Left lung (tissue), 10 donors: Measurements from ENCODE around the gene TMEM260. TPM values are rescaled to one million over a fixed set of nuclear protein-coding genes. Genes with fewer than 3 reads are reported as not detected.

Experiments used
- ATAC-seq: fragments of 200-7000 bp; cut with Tn5 transposase; one replicate; pipeline ENCODE4 v1.9.1; 2020; ENCODE audit warnings: moderate library complexity
- DNase-seq, 4 donors: peaks; one replicate each; pipeline ENCODE4 v3.0.0-alpha.2; 2013 to 2020
- H3K27ac ChIP-seq, 2 donors: fragments of 200-600 bp; sonication (generic) in 1 of 2; one replicate each; pipeline versions ENCODE4 v1.5.0 to v1.8.0; 2020 to 2021
- H3K27me3 ChIP-seq, 2 donors: fragments of 200-600 bp; sonication (generic) in 1 of 2; one replicate each; pipeline versions ENCODE4 v1.5.0 to v1.8.0; 2020 to 2021
- H3K36me3 ChIP-seq, 2 donors: fragments of 200-600 bp; sonication (generic) in 1 of 2; one replicate each; pipeline versions ENCODE4 v1.5.0 to v1.8.0; 2020 to 2021
- H3K4me1 ChIP-seq, 2 donors: fragments of 200-600 bp; one replicate each; pipeline ENCODE4 v1.8.0; 2021
- H3K4me3 ChIP-seq, 2 donors: fragments of 200-600 bp; sonication (generic) in 1 of 2; one replicate each; pipeline versions ENCODE4 v1.5.0 to v1.8.0; 2020 to 2021; ENCODE audit warnings: mild to moderate bottlenecking in 1 of 2
- H3K9me3 ChIP-seq, 2 donors: fragments of 200-600 bp; sonication (generic) in 1 of 2; one replicate each; pipeline versions ENCODE4 v1.5.0 to v1.8.0; 2020 to 2021
- intact Hi-C, 2 donors: fragments of 100-400 bp; cut with DNase I; formaldehyde crosslinking; loops; one replicate each; pipeline versions ENCODE4 v1.11.2 to v1.14.2; 2022
- polyA plus RNA-seq, 6 donors: library from polyadenylated mRNA; unstranded; fragments of 120-200 nt; gene quantifications; one replicate each; pipeline ENCODE4 v1.2.1, GENCODE V29; 2013; ENCODE audit not compliant: insufficient read length in 6 of 6
- total RNA-seq, 2 donors: library from RNA; stranded (reverse); fragmentation: NEBNext Ultra II Directional; extraction: Animal tissue kit (Norgen Biotek cat#: 25700); gene quantifications; one replicate each; pipeline ENCODE4 v1.2.1, GENCODE V29; 2021
- TF ChIP-seq, protein P1 (sequence below), 2 donors: fragments of 200-600 bp; sonication (generic) in 1 of 2; IDR thresholded peaks; one replicate each; pipeline versions ENCODE4 v1.5.0 to v1.8.0; 2021; ENCODE audit warnings: antibody characterized with exemption in 2 of 2
- donor health status: DM: no; HTN: yes; CAD: no.
- donor health status: DM: no; HTN: no; CAD: no.

Gene TMEM260
- total and polyA plus RNA-seq, 8 donors, result 24.2 to 34.9 (median 28.7) TPM

GRCh38 chr14:56543436-56543835, 36.2 kb upstream of the TMEM260 start:
- no peak overlapping the region for H3K27ac ChIP-seq
- no peaks in the 10 kb centered on the region for H3K9me3 ChIP-seq
- ATAC-seq (no peak), DNase-seq (no peak)
- TF ChIP-seq, protein P1, sequence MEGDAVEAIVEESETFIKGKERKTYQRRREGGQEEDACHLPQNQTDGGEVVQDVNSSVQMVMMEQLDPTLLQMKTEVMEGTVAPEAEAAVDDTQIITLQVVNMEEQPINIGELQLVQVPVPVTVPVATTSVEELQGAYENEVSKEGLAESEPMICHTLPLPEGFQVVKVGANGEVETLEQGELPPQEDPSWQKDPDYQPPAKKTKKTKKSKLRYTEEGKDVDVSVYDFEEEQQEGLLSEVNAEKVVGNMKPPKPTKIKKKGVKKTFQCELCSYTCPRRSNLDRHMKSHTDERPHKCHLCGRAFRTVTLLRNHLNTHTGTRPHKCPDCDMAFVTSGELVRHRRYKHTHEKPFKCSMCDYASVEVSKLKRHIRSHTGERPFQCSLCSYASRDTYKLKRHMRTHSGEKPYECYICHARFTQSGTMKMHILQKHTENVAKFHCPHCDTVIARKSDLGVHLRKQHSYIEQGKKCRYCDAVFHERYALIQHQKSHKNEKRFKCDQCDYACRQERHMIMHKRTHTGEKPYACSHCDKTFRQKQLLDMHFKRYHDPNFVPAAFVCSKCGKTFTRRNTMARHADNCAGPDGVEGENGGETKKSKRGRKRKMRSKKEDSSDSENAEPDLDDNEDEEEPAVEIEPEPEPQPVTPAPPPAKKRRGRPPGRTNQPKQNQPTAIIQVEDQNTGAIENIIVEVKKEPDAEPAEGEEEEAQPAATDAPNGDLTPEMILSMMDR (IDR thresholded peaks at IDR 0.05), result no peak
- H3K27me3 ChIP-seq, result no peaks in the 10 kb centered on the region
- H3K4me3 ChIP-seq, result no peak overlapping the region
- intact Hi-C loops, result no loop called here
- H3K36me3 ChIP-seq, result no peaks in the 10 kb centered on the region
- no peaks in the 10 kb centered on the region for H3K4me1 ChIP-seq

- TF ChIP-seq, protein P1 (IDR thresholded peaks at IDR 0.05), result no peak
- Histone ChIP-seq H3K9me3 (no peaks in the 10 kb centered on the region), H3K4me1 (no peaks in the 10 kb centered on the region), H3K27me3 (peaks cover 0 to 4% of the 10 kb centered on the region in 2 donors), H3K36me3 (no peaks in the 10 kb centered on the region), H3K27ac (no peak overlapping the region), H3K4me3 (no peak overlapping the region)
- no peak for DNase-seq
- ATAC-seq, result no peak
- intact Hi-C loops, result no loop called here
These were observed 29.9 kb upstream of the TMEM260 start for GRCh38 chr14:56549721-56550120.

DNA sequence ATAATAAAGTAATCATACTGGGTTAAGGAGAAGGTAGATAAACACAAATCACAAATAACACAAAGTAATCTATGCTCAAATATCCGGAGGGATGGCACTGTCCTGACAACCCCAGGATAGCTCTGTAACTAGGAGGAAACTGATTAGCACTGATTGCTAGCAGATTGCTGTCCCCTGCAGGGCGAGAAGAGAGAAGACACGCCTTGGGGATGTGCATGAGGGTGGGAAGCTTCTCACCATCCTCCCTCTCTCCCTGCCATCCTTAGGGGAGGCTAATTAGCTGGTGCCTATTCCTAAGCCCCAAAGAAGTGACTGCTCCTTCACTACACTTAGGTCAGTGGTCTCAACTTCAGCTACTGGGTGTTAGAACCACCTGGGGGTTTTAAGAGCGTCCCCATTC, 27.0 kb upstream of the TMEM260 start:
- no peak for ATAC-seq
- intact Hi-C loops, result no loop called here
- H3K36me3 ChIP-seq, result no peaks in the 10 kb centered on the region

GRCh38 chr14:56554301-56554700, 25.3 kb upstream of the TMEM260 start:
- no peaks in the 10 kb centered on the region for H3K4me1 ChIP-seq
- no peak overlapping the region for H3K27ac ChIP-seq
- H3K36me3 ChIP-seq, result no peaks in the 10 kb centered on the region
- no peak for ATAC-seq
- peaks cover 0 to 22% of the 10 kb centered on the region in 2 donors for H3K27me3 ChIP-seq
- no peaks in the 10 kb centered on the region for H3K9me3 ChIP-seq
- H3K4me3 ChIP-seq, result no peak overlapping the region
- TF ChIP-seq, protein P1 (IDR thresholded peaks at IDR 0.05), result no peak
- intact Hi-C loops, result no loop called here
- DNase-seq, result no peak

More for the DNA sequence above, 27.0 kb upstream of the TMEM260 start:
- H3K4me3 ChIP-seq, result no peak overlapping the region
- no peaks in the 10 kb centered on the region for H3K9me3 ChIP-seq
- TF ChIP-seq, protein P1 (IDR thresholded peaks at IDR 0.05), result no peak
- peaks cover 0 to 19% of the 10 kb centered on the region in 2 donors for H3K27me3 ChIP-seq
- no peaks in the 10 kb centered on the region for H3K4me1 ChIP-seq
- no peak overlapping the region for H3K27ac ChIP-seq
- no peak for DNase-seq

- H3K27me3 ChIP-seq, result peaks cover 0 to 22% of the 10 kb centered on the region in 2 donors
- intact Hi-C loops, result no loop called here
- H3K36me3 ChIP-seq, result no peaks in the 10 kb centered on the region
- H3K4me1 ChIP-seq, result no peaks in the 10 kb centered on the region
- no peak overlapping the region for H3K4me3 ChIP-seq
- DNase-seq (peak in 1 of 4 donors; percentile 39), ATAC-seq (peak; percentile 97)
- no peak overlapping the region for H3K27ac ChIP-seq
- H3K9me3 ChIP-seq, result no peaks in the 10 kb centered on the region
- TF ChIP-seq, protein P1 (IDR thresholded peaks at IDR 0.05), result peak in 1 of 2 donors; percentile 36
These were observed 23.6 kb upstream of the TMEM260 start for GRCh38 chr14:56555921-56556570.
